ENCODE results near the gene AOAH.

DNA sequence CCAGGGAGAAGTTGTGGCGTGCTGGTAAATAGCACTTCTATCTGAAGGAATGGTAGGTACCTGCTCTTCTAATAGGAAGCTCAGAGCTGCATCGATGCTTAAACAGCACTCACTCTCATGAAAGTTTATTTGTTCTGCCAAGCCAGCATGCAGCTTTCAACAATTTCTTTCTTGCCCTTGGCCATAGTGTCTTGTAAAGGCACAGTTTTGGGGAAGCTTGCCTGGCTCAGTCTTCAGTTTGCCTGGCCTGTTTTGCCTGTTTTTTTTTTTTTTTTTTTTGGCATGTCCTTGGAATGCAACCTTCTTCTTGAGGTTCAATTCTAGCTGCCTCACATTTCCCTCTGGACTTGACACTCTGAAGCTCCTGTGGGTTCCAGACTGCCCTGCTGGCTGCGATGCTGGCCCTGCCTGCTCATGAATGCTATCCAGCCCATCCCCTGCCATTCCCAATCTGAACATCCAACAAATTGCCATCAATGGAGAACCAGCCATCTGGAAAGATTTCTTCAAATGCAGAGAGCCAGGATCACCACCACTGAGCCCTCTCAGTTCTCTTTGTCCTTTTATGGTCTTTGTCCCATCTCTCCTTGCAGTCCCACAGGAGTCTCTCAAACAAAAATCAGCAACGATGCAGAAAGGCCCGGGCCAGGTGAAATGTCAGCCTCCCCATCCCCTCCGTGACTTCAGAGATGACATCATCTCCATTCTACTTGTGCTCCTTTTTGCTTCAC, 200.8 kb downstream of the AOAH start:
- TF ChIP-seq SNAI2 (CRISPR knock-in tag; IDR thresholded peaks at IDR 0.05) (no peak), OSR1 (CRISPR knock-in tag; IDR thresholded peaks at IDR 0.05) (no peak), ZFP3 (CRISPR knock-in tag; IDR thresholded peaks at IDR 0.05) (no peak), ZFP30 (CRISPR knock-in tag; IDR thresholded peaks at IDR 0.05) (no peak), TCF4 (CRISPR knock-in tag; IDR thresholded peaks at IDR 0.05; ENCODE audit: borderline replicate concordance) (no peak), ESRRG (CRISPR knock-in tag; IDR thresholded peaks at IDR 0.05) (no peak), ISL1 (CRISPR knock-in tag; IDR thresholded peaks at IDR 0.05) (no peak)

Data from SK-N-SH treated with all-trans-retinoic acid at 6 μM for 48 hours (cell line).